ENCODE results near the gene PLEKHG5.

- no peak for TF ChIP-seq CTCF (IDR thresholded peaks at IDR 0.05)
- TF ChIP-seq POLR2A (IDR thresholded peaks at IDR 0.05), result no peak
These were observed 40.5 kb upstream of the PLEKHG5 start for GRCh38 chr1:6531996-6532395.

All from prostate gland (tissue), 2 donors.